Endothelial cell (in vitro differentiated cells): ENCODE measurements around the gene UTP14C. TPM values are rescaled to one million over a fixed set of nuclear protein-coding genes. Genes with fewer than 3 reads are reported as not detected.

Experiments
- DNase-seq: peaks from one replicate; pipeline ENCODE4 v3.0.0; 2021; ENCODE audit warnings: low spot score
- H3K27ac Mint-ChIP-seq: one replicate; pipeline ENCODE4 v1.8.0; 2021; ENCODE audit warnings: mixed read lengths, inconsistent platforms; ENCODE audit not compliant: unreplicated experiment
- H3K27me3 Mint-ChIP-seq: one replicate; pipeline ENCODE4 v1.8.0; 2021; ENCODE audit warnings: mild to moderate bottlenecking, moderate library complexity, mixed read lengths, inconsistent platforms; ENCODE audit not compliant: unreplicated experiment
- H3K36me3 Mint-ChIP-seq: one replicate; pipeline ENCODE4 v1.8.0; 2021; ENCODE audit warnings: mild to moderate bottlenecking, low read depth, mixed read lengths, inconsistent platforms; ENCODE audit not compliant: unreplicated experiment
- H3K4me1 Mint-ChIP-seq: one replicate; pipeline ENCODE4 v1.8.0; 2021; ENCODE audit warnings: mild to moderate bottlenecking, mixed read lengths, inconsistent platforms; ENCODE audit not compliant: unreplicated experiment
- H3K4me3 Mint-ChIP-seq: one replicate; pipeline ENCODE4 v1.8.0; 2021; ENCODE audit warnings: mild to moderate bottlenecking, mixed read lengths, inconsistent platforms; ENCODE audit not compliant: unreplicated experiment
- H3K9me3 Mint-ChIP-seq: one replicate; pipeline ENCODE4 v1.8.0; 2021; ENCODE audit warnings: mixed read lengths, inconsistent platforms; ENCODE audit not compliant: unreplicated experiment
- CTCF ChIP-seq: fragments of 200-600 bp; sonication (generic); IDR thresholded peaks from one replicate; pipeline ENCODE4 v1.5.0; 2021; ENCODE audit warnings: antibody characterized with exemption; ENCODE audit not compliant: unreplicated experiment
- total RNA-seq: library from RNA; stranded (reverse); fragmentation: NEBNext Ultra II Directional; extraction: Animal tissue kit (Norgen Biotek cat#: 25700); gene quantifications from one replicate; pipeline ENCODE4 v1.2.1, GENCODE V29; 2021; ENCODE audit not compliant: unreplicated experiment

UTP14C gene
- total RNA-seq, 1 donor from 2014 or later, result 16.8 TPM

GRCh38 chr13:52020191-52020590 lies 4.3 kb upstream of the UTP14C start:
- H3K36me3 Mint-ChIP-seq, result peaks cover 34% of the 10 kb centered on the region
- H3K27ac Mint-ChIP-seq, result no peak overlapping the region
- DNase-seq, result no peak
- no peaks in the 10 kb centered on the region for H3K9me3 Mint-ChIP-seq
- H3K27me3 Mint-ChIP-seq, result peaks cover 3% of the 10 kb centered on the region
- TF ChIP-seq CTCF, result no peak
- H3K4me3 Mint-ChIP-seq, result no peak overlapping the region
- H3K4me1 Mint-ChIP-seq, result no peaks in the 10 kb centered on the region

- Mint-ChIP-seq H3K27ac (no peak overlapping the region), H3K36me3 (peaks cover 43% of the 10 kb centered on the region), H3K9me3 (no peaks in the 10 kb centered on the region), H3K4me1 (peaks cover 4% of the 10 kb centered on the region), H3K27me3 (peaks cover 11% of the 10 kb centered on the region), H3K4me3 (no peak overlapping the region)
- no peak for TF ChIP-seq CTCF
- DNase-seq, result no peak
These were observed 2.1 kb upstream of the UTP14C start for GRCh38 chr13:52022356-52022755.

GRCh38 chr13:52025475-52026245 lies 1.2 kb downstream of the UTP14C start:
- H3K36me3 Mint-ChIP-seq, result peaks cover 58% of the 10 kb centered on the region
- peaks cover 10% of the 10 kb centered on the region for H3K27me3 Mint-ChIP-seq
- H3K4me3 Mint-ChIP-seq, result peak overlapping the region; percentile 44
- H3K4me1 Mint-ChIP-seq, result peaks cover 13% of the 10 kb centered on the region
- no peaks in the 10 kb centered on the region for H3K9me3 Mint-ChIP-seq
- no peak overlapping the region for H3K27ac Mint-ChIP-seq
- no peak for TF ChIP-seq CTCF
- DNase-seq, result no peak

GRCh38 chr13:52026246-52026626 lies 1.7 kb downstream of the UTP14C start:
- H3K9me3 Mint-ChIP-seq, result no peaks in the 10 kb centered on the region
- no peak for TF ChIP-seq CTCF
- H3K27ac Mint-ChIP-seq, result no peak overlapping the region
- H3K4me1 Mint-ChIP-seq, result peaks cover 13% of the 10 kb centered on the region
- H3K4me3 Mint-ChIP-seq, result peak overlapping the region; percentile 44
- H3K36me3 Mint-ChIP-seq, result peaks cover 59% of the 10 kb centered on the region
- peaks cover 9% of the 10 kb centered on the region for H3K27me3 Mint-ChIP-seq
- no peak for DNase-seq

- no peak for TF ChIP-seq CTCF
- H3K27ac Mint-ChIP-seq, result no peak overlapping the region
- peaks cover 59% of the 10 kb centered on the region for H3K36me3 Mint-ChIP-seq
- H3K9me3 Mint-ChIP-seq, result no peaks in the 10 kb centered on the region
- H3K4me1 Mint-ChIP-seq, result peaks cover 13% of the 10 kb centered on the region
- H3K4me3 Mint-ChIP-seq, result no peak overlapping the region
- DNase-seq, result no peak
- H3K27me3 Mint-ChIP-seq, result peaks cover 9% of the 10 kb centered on the region
These were observed 3.3 kb downstream of the UTP14C start for GRCh38 chr13:52027832-52028231.
